ENCODE data around the gene CLIC6.

CLIC6 gene

DNA sequence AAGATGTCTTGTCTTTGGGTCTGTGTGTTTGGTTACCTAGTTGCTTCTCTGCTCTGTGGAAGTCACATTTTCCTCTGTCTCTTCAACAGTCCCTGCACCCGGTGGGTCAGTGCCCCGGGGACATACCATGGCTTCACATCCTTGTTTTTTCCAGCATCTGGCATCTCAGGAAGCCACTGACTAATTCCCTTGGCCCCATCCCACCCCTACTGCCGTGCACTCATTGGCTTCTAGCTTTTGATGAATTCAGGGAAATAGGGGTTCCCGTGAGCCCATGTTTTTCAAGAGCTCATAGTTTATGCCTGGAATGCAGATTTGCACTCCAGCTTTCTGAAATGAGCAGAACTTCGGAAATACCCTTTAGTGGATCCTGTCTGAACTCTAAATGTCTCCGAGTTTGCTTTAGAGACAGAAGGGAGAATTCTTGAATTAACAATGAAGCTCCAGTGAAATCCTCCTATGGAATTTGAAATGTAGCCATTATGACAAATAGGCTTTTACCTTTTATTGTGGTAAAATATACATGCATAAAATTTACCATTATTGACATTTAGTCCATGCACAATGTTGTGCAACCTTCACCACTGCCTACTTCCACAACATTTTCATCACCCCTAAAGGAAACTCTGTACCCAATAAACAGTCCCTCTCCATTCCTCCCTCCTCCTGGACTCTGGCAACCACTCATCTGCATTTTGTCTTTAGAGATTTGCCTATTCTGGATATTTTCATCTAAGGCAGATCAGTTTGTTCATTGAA is 67.5 kb downstream of the CLIC6 start:
- H3K27ac ChIP-seq = peak overlapping the region; percentile 95
- TF ChIP-seq CTCF (conservative IDR thresholded peaks at IDR 0.05) (no peak), ZFX (IDR thresholded peaks at IDR 0.05) (no peak)

DNA sequence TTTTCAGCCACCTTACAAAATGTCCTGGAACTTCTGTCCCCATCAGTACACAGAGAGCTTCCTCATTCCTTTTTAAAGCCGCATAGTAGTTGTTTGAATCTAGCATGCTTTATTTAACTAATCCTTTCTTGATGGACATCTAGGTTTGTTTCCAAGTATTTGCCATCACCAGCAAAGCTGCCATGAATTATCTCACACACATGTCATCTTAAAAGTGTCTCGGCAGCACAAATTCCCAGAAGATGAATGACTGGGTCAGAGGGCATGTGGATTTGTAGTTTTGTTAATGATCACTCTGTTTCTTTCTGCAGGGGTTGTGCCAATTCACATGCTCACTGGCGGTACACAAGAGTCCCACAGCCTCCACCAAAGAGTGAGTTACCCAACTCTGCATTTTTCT is 68.3 kb downstream of the CLIC6 start:
- peak overlapping the region; percentile 89 for H3K27ac ChIP-seq

GRCh38 chr21:34740198-34740597 is 71.4 kb downstream of the CLIC6 start:
- TF ChIP-seq ZFX (IDR thresholded peaks at IDR 0.05) (no peak), CTCF (conservative IDR thresholded peaks at IDR 0.05) (no peak)
- no peak overlapping the region for H3K27ac ChIP-seq

More for the DNA sequence above, 68.3 kb downstream of the CLIC6 start:
- no peak for TF ChIP-seq CTCF (conservative IDR thresholded peaks at IDR 0.05)
- no peak for TF ChIP-seq ZFX (IDR thresholded peaks at IDR 0.05)

DNA sequence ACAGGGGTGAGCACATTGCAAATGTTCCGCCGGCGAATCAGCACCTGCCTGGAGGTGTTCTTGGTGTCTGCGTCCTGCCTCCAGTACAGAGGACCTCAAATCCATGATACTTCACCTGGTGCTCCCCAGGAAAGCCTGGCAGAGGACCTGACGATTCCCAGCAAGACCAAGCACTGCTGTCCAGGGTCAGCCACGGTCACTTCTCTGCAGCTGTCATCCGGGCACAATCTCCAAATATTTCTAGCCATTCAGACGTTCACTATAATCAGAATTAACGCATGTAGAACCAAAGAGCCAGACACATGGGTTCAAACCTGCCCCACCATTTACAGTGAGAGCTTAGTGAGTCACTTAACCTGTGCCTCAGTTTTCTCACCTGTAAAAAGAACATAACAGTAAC is 74.5 kb downstream of the CLIC6 start:
- H3K27ac ChIP-seq = no peak overlapping the region; the same call in 1 of the 2 replicates
- TF ChIP-seq CTCF (conservative IDR thresholded peaks at IDR 0.05) (no peak), ZFX (IDR thresholded peaks at IDR 0.05) (no peak)

DNA sequence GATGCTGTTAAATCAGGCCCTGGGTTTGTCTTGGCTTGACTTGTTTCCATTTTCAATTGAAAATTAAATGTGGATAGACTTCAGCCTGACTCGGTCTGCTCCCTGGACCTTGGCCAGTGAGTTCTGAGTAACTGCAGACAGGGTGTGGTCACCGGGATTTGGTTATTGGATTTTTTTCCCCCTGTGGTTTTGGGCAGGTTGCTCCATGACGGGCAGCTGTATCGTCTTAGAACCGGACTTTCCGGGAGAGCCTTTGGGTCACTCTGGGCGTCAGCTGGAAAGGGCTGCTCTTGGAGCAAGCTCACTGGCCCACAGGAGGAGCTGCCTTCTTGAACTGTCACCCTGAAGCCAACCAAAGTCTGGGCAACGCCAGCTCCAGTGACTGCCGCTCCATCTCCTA is 75.0 kb downstream of the CLIC6 start:
- peak overlapping the region; percentile 10; the same call in 1 of the 2 replicates for H3K27ac ChIP-seq
- no peak for TF ChIP-seq CTCF (conservative IDR thresholded peaks at IDR 0.05)
- TF ChIP-seq ZFX (IDR thresholded peaks at IDR 0.05) = no peak

- H3K27ac ChIP-seq = no peak overlapping the region
- no peak for TF ChIP-seq CTCF (conservative IDR thresholded peaks at IDR 0.05)
- no peak for TF ChIP-seq ZFX (IDR thresholded peaks at IDR 0.05)
These were observed 76.0 kb downstream of the CLIC6 start for GRCh38 chr21:34744801-34745200.

DNA sequence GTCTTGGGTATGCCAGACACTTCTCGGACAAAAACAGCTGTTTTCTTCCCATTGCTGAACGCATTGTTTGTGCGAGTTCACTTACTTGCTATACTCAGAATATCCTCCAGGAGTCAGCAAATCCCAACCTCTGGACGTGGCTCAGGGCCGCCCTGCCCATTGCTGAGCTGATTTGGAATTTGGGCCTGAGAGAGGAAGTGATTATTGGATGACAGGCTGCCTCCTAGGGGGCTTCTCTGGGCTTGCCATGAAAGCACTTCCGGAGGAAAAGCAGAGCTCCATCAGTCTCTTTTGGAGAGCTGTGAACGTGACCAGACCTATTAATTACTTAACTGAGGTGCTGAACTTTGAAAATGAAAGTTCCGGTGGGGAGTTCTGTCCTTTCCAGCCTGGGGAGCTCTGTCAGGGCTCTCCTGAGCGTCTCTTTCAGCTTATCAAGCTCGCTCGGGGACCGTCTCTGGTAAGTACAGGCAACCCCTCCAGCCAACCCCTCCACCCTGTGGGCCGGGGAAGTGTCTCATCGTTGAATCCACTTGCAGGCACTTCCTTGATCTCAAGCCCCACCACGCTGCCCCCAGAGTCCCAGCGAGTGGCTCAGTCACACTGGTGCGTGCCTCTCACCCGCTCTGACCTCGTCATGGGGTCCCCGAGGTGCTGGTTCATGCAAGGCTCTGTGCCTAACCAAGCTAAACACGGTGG is 76.9 kb downstream of the CLIC6 start:
- TF ChIP-seq CTCF (conservative IDR thresholded peaks at IDR 0.05) (peak; percentile 88), ZFX (IDR thresholded peaks at IDR 0.05) (no peak)
- H3K27ac ChIP-seq = 0 out of 2 replicates have a peak overlapping the region, but pooled peaks have one; percentile 4

All from C4-2B (cell line).